Lung (tissue), 12 donors: Measurements from ENCODE around the gene ECM2. TPM values are rescaled to one million over a fixed set of nuclear protein-coding genes. Genes with fewer than 3 reads are reported as not detected.

ENCODE experiments used
- ATAC-seq: fragments of 200-7000 bp; cut with Tn5 transposase; one replicate; pipeline ENCODE4 v1.9.1; 2020; ENCODE audit warnings: moderate number of reproducible peaks; ENCODE audit not compliant: insufficient read depth, low FRiP score
- DNase-seq, 3 donors: peaks; one replicate each; pipeline ENCODE4 v3.0.0-alpha.2; 2013 to 2017
- H3K27ac ChIP-seq, 2 donors: one replicate each; pipeline ENCODE4 v1.5.1; 2013; ENCODE audit warnings: mild to moderate bottlenecking in 2 of 2, moderate library complexity in 2 of 2, control low read depth in 1 of 2, inconsistent platforms in 1 of 2, low read depth in 1 of 2, low read length in 1 of 2
- H3K27me3 ChIP-seq, 3 donors: one replicate each; pipeline ENCODE4 v1.5.1; 2013; ENCODE audit warnings: low read length in 2 of 3; ENCODE audit not compliant: control insufficient read depth in 3 of 3, insufficient read depth in 3 of 3
- H3K36me3 ChIP-seq, 4 donors: one replicate each; pipeline ENCODE4 v1.5.1; 2013; ENCODE audit warnings: low read length in 4 of 4, mild to moderate bottlenecking in 1 of 4, moderate library complexity in 1 of 4; ENCODE audit not compliant: control insufficient read depth in 4 of 4, insufficient read depth in 4 of 4
- H3K4me1 ChIP-seq, 5 donors: one replicate each; pipeline ENCODE4 v1.5.1; 2013; ENCODE audit warnings: low read length in 5 of 5, mild to moderate bottlenecking in 2 of 5, moderate library complexity in 1 of 5; ENCODE audit not compliant: control insufficient read depth in 5 of 5, insufficient read depth in 5 of 5
- H3K4me3 ChIP-seq: one replicate; pipeline ENCODE4 v1.5.1; 2013; ENCODE audit warnings: mild to moderate bottlenecking, control low read depth, moderate library complexity
- H3K9ac ChIP-seq, 2 donors: one replicate each; pipeline ENCODE4 v1.5.1; 2013; ENCODE audit warnings: low read length in 2 of 2, control low read depth in 1 of 2; ENCODE audit not compliant: insufficient read depth in 1 of 2
- H3K9me3 ChIP-seq, 4 donors: one replicate each; pipeline ENCODE4 v1.5.1; 2013; ENCODE audit warnings: low read length in 3 of 4, mild to moderate bottlenecking in 1 of 4, moderate library complexity in 1 of 4; ENCODE audit not compliant: control insufficient read depth in 4 of 4, insufficient read depth in 3 of 4
- CTCF ChIP-seq: IDR thresholded peaks from 2 replicates; pipeline ENCODE4 v1.5.1; 2012; ENCODE audit warnings: mild to moderate bottlenecking; ENCODE audit errors: control extremely low read depth, extremely low read depth
- WGBS, 2 donors: extraction: QIAGEN DNeasy Blood & Tissue Kit; methylation state at CpG; one replicate each; pipeline ENCODE4 v1.1.7; 2013; 5-methylcytosine and 5-hydroxymethylcytosine counted together
- polyA plus RNA-seq, 2 donors: library from polyadenylated mRNA; stranded (reverse); fragments of 200-250 nt; gene quantifications; one replicate each; pipeline ENCODE4 v1.2.1, GENCODE V29; 2013
- total RNA-seq, 2 donors: library from RNA; depleted of rRNA in 1 of 2; stranded (reverse); fragments of >200 nt in 1 of 2; gene quantifications; one replicate each; pipeline ENCODE4 v1.2.1, GENCODE V29; 2014 to 2021
- donor health status: control.
- donor health status: control.
- donor health status: Bipolar disorder and iron deficiency.
- donor health status: healthy.
- donor health status: DM: yes; HTN: yes; CAD: no.

The ECM2 gene
- total and polyA plus RNA-seq, 4 donors, result 0.92 to 63.1 (median 2.4) TPM

- Histone ChIP-seq H3K36me3 (peaks cover 0 to 14% (median 2%) of the 10 kb centered on the region in 4 donors), H3K4me3 (no peak overlapping the region), H3K4me1 (peaks cover 0 to 14% (median 3%) of the 10 kb centered on the region in 5 donors), H3K27ac (no peak overlapping the region), H3K27me3 (no peaks in the 10 kb centered on the region), H3K9me3 (no peaks in the 10 kb centered on the region), H3K9ac (no peak overlapping the region)
- DNase-seq, result no peak
- no peak for ATAC-seq
- WGBS, 2 donors, result 56 to 77% methylated on average over 3 of the region's 3 CpGs
- TF ChIP-seq CTCF, result no peak
Observed at GRCh38 chr9:92512622-92513021, 23.2 kb downstream of the ECM2 start.

- H3K4me1 ChIP-seq, result peaks cover 3 to 27% (median 4%) of the 10 kb centered on the region in 5 donors
- no peak for ATAC-seq
Observed at GRCh38 chr9:92510747-92511146, 25.0 kb downstream of the ECM2 start.

GRCh38 chr9:92509050-92509449 is 26.7 kb downstream of the ECM2 start:
- Histone ChIP-seq H3K27me3 (no peaks in the 10 kb centered on the region), H3K27ac (no peak overlapping the region), H3K4me1 (peaks cover 3 to 30% (median 5%) of the 10 kb centered on the region in 5 donors), H3K4me3 (no peak overlapping the region), H3K9me3 (no peaks in the 10 kb centered on the region), H3K9ac (no peak overlapping the region), H3K36me3 (peaks cover 0 to 3% (median 0%) of the 10 kb centered on the region in 4 donors)
- WGBS, 2 donors, result 92 to 96% methylated on average over 5 of the region's 5 CpGs
- no peak for ATAC-seq
- DNase-seq, result no peak
- no peak for TF ChIP-seq CTCF

More at GRCh38 chr9:92510747-92511146, 25.0 kb downstream of the ECM2 start:
- Histone ChIP-seq H3K27ac (no peak overlapping the region), H3K9me3 (no peaks in the 10 kb centered on the region), H3K4me3 (no peak overlapping the region), H3K27me3 (no peaks in the 10 kb centered on the region), H3K36me3 (peaks cover 0 to 6% (median 0%) of the 10 kb centered on the region in 4 donors), H3K9ac (no peak overlapping the region)
- TF ChIP-seq CTCF, result no peak
- no peak for DNase-seq
